HL-60 (cell line): ENCODE results near the gene MAU2.

Experiments
- CTCF ChIP-seq: IDR thresholded peaks from one replicate; pipeline ENCODE4 v1.5.1; 2011; ENCODE audit warnings: low read length, control low read depth, inconsistent platforms; ENCODE audit not compliant: insufficient read depth
- GABPA ChIP-seq: IDR thresholded peaks from 2 replicates; pipeline ENCODE4 v1.6.1; 2012; ENCODE audit warnings: low read depth
- POLR2AphosphoS5 ChIP-seq: IDR thresholded peaks from 2 replicates; pipeline ENCODE4 v1.6.1; 2012; ENCODE audit warnings: low read depth
- REST ChIP-seq: IDR thresholded peaks from 2 replicates; pipeline ENCODE4 v1.6.1; 2012; ENCODE audit warnings: low read depth; ENCODE audit not compliant: insufficient replicate concordance
- SPI1 ChIP-seq: IDR thresholded peaks from 2 replicates; pipeline ENCODE4 v1.6.1; 2012; ENCODE audit warnings: low read depth, mild to moderate bottlenecking, borderline replicate concordance

GRCh38 chr19:19354932-19355331, 34.3 kb downstream of the MAU2 start:
- TF ChIP-seq CTCF (no peak), GABPA (no peak), SPI1 (no peak), REST (no peak), POLR2AphosphoS5 (no peak)
